22Rv1 (cell line): ENCODE data around the gene C19orf81.

Experiments used
- ZFX ChIP-seq: fragments of 450-650 bp; IDR thresholded peaks from 2 replicates; pipeline ENCODE4 v1.6.1; 2017; ENCODE audit warnings: antibody characterized with exemption, borderline replicate concordance
- TF ChIP-seq, protein P1 (sequence below): fragments of 450-650 bp; IDR thresholded peaks from 2 replicates; pipeline ENCODE4 v1.5.1; 2017; ENCODE audit warnings: mild to moderate bottlenecking

DNA sequence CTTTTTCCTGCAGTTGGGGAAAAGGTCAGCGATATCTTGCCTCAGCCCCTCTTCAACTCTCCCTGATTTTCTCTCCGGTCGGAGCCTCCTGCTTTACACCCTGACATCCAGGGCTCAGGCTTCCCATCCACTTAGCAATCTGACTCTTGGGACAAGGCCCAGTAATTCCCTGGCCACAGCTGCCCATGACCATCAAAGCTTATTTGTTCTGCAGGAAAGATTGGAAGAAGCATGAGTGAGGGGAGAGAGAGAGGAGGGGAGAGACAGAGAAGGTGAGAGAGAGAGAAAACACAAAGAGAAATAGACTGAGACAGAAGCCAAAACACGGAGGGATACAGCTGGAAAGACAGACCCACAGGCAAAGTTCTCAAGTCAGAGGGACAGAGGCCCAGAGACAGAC lies 23.2 kb upstream of the C19orf81 start:
- TF ChIP-seq, protein P1, sequence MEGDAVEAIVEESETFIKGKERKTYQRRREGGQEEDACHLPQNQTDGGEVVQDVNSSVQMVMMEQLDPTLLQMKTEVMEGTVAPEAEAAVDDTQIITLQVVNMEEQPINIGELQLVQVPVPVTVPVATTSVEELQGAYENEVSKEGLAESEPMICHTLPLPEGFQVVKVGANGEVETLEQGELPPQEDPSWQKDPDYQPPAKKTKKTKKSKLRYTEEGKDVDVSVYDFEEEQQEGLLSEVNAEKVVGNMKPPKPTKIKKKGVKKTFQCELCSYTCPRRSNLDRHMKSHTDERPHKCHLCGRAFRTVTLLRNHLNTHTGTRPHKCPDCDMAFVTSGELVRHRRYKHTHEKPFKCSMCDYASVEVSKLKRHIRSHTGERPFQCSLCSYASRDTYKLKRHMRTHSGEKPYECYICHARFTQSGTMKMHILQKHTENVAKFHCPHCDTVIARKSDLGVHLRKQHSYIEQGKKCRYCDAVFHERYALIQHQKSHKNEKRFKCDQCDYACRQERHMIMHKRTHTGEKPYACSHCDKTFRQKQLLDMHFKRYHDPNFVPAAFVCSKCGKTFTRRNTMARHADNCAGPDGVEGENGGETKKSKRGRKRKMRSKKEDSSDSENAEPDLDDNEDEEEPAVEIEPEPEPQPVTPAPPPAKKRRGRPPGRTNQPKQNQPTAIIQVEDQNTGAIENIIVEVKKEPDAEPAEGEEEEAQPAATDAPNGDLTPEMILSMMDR: no peak
- TF ChIP-seq ZFX: no peak
